K562 (cell line): ENCODE results near the gene TXNRD2. TPM values are rescaled to one million over a fixed set of nuclear protein-coding genes. Genes with fewer than 3 reads are reported as not detected.

Experiments used
- ATAC-seq: fragments of 200-7000 bp; cut with Tn5 transposase; 3 replicates; pipeline ENCODE4 v1.9.1; 2020; ENCODE audit warnings: moderate library complexity
- BruUV-seq: library from RNA; stranded (reverse); fragments of 400-500 nt; replicated peaks from 2 replicates; lab custom pipeline; 2021; lab: Mats Ljungman, UMichigan
- CTCF ChIA-PET: fragments of 300-600 bp; formaldehyde crosslinking; extraction: SDS; loops from one replicate; lab custom pipeline; 2021; ENCODE audit warnings: low intra/inter-chr PET ratio; lab: Yijun Ruan, JAX
- POLR2A ChIA-PET: fragments of 300-600, 350-650 bp; sonication (Branson Sonifier 250); formaldehyde crosslinking; extraction: SDS; loops from one replicate; lab custom pipeline; 2021; ENCODE audit warnings: antibody characterized with exemption, inconsistent platforms; lab: Yijun Ruan, JAX
- DNase-seq, 4 experiments: peaks; one replicate each; pipeline versions ENCODE4 v3.0.0 to v3.0.0-alpha.2; 2011 to 2018; ENCODE audit warnings: low spot score in 3 of 4, mixed read lengths in 3 of 4; ENCODE audit errors: extremely low read depth in 1 of 4
- FAIRE-seq: peaks from 2 replicates; lab custom pipeline; 2011; peaks lifted over from hg19 to GRCh38; lab: Jason Lieb, UNC
- H2AFZ ChIP-seq: 2 replicates; pipeline ENCODE4 v1.6.0; 2011; ENCODE audit warnings: low read depth, low read length, control low read depth, inconsistent platforms
- H3K27ac ChIP-seq: fragments of 200-600 bp; 3 replicates; pipeline ENCODE4 v1.8.0; 2011; ENCODE audit warnings: low read depth, mild to moderate bottlenecking, control low read depth, inconsistent platforms, low read length, moderate library complexity, mixed read lengths; ENCODE audit errors: extremely low read depth
- H3K27me3 ChIP-seq, 2 experiments: fragments of 300-600 bp in 1 of 2; 2 replicates in 1 of 2; 3 replicates in 1 of 2; pipeline versions ENCODE4 v1.6.0 to v1.8.0; 2011; ENCODE audit warnings: inconsistent platforms in 2 of 2, low read length in 2 of 2, mild to moderate bottlenecking in 1 of 2, mixed read lengths in 1 of 2, moderate library complexity in 1 of 2; ENCODE audit not compliant: control insufficient read depth in 2 of 2, insufficient read depth in 2 of 2
- H3K36me3 ChIP-seq: fragments of 300-600 bp; 3 replicates; pipeline ENCODE4 v1.8.0; 2011; ENCODE audit warnings: mild to moderate bottlenecking, low read length, inconsistent platforms; ENCODE audit not compliant: control insufficient read depth, insufficient read depth
- H3K4me1 ChIP-seq, 2 experiments: fragments of 200-600 bp in 1 of 2; replicated peaks in 1 of 2; 2 replicates in 1 of 2; 3 replicates in 1 of 2; pipeline versions ENCODE4 v1.5.1 to v1.8.0; 2011; ENCODE audit warnings: inconsistent platforms in 2 of 2, low read length in 2 of 2, mild to moderate bottlenecking in 1 of 2, mixed read lengths in 1 of 2, moderate library complexity in 1 of 2; ENCODE audit not compliant: control insufficient read depth in 2 of 2, insufficient read depth in 2 of 2
- H3K4me2 ChIP-seq: 2 replicates; pipeline ENCODE4 v1.6.1; 2011; ENCODE audit warnings: low read length, control low read depth, inconsistent platforms, mixed read lengths; ENCODE audit not compliant: insufficient read depth
- H3K4me3 ChIP-seq: fragments of 200-600 bp; sonication (generic), shearing (Covaris generic); 2 replicates; pipeline ENCODE4 v1.5.1; 2016; ENCODE audit warnings: control low read depth, inconsistent platforms
- H3K79me2 ChIP-seq: fragments of 200-600 bp; 3 replicates; pipeline ENCODE4 v1.8.0; 2011; ENCODE audit warnings: low read length, inconsistent platforms; ENCODE audit not compliant: control insufficient read depth, insufficient read depth
- H3K9ac ChIP-seq, 2 experiments: 2 replicates each; pipeline versions ENCODE4 v1.6.0 to v1.6.1; 2011; ENCODE audit warnings: low read depth in 2 of 2, low read length in 2 of 2, control low read depth in 1 of 2, inconsistent platforms in 1 of 2, mild to moderate bottlenecking in 1 of 2, mixed read lengths in 1 of 2; ENCODE audit not compliant: insufficient read depth in 1 of 2
- H3K9me1 ChIP-seq: one replicate; pipeline ENCODE4 v1.6.0; 2011; ENCODE audit warnings: inconsistent platforms, mild to moderate bottlenecking, low read length, moderate library complexity; ENCODE audit not compliant: control insufficient read depth, insufficient read depth
- H3K9me3 ChIP-seq: replicated peaks from 2 replicates; pipeline ENCODE4 v1.5.1; 2011; ENCODE audit warnings: low read depth, low read length, inconsistent platforms; ENCODE audit not compliant: control insufficient read depth, insufficient read depth
- H4K20me1 ChIP-seq: replicated peaks from 2 replicates; pipeline ENCODE4 v1.6.1; 2011; ENCODE audit warnings: low read length, inconsistent platforms, mixed read lengths; ENCODE audit not compliant: control insufficient read depth, insufficient read depth
- BCOR ChIP-seq: fragments of 450-650 bp; IDR thresholded peaks from 2 replicates; pipeline ENCODE4 v1.6.1; 2016
- CREM ChIP-seq: IDR thresholded peaks from 2 replicates; pipeline ENCODE4 v1.6.1; 2014; ENCODE audit warnings: antibody characterized with exemption, low read depth
- L3MBTL2 ChIP-seq: fragments of 450-650 bp; IDR thresholded peaks from 2 replicates; pipeline ENCODE4 v1.6.1; 2016; ENCODE audit warnings: mild to moderate bottlenecking, moderate library complexity
- MAZ ChIP-seq, 2 experiments: fragments of 450-650 bp in 1 of 2; sonication (generic) in 1 of 2; formaldehyde crosslinking; IDR thresholded peaks in 1 of 2; conservative IDR thresholded peaks in 1 of 2; 2 replicates each; pipeline versions ENCODE4 v1.4.0 to v1.5.0; 2020; ENCODE audit warnings: mild to moderate bottlenecking in 1 of 2, missing genetic modification reagents in 1 of 2
- SMARCA4 ChIP-seq: fragments of 450-650 bp; IDR thresholded peaks from 2 replicates; pipeline ENCODE4 v1.6.1; 2016
- TSC22D4 ChIP-seq: fragments of 450-650 bp; IDR thresholded peaks from 2 replicates; pipeline ENCODE4 v1.6.1; 2016; ENCODE audit warnings: missing genetic modification characterization, missing biosample characterization, control low read depth
- ZNF146 ChIP-seq: IDR thresholded peaks from one replicate; pipeline ENCODE4 v1.6.1; 2018; ENCODE audit warnings: missing compliant biosample characterization; ENCODE audit not compliant: unreplicated experiment
- ZNF77 ChIP-seq: fragments of 250-450 bp; sonication (Bioruptor Pico); IDR thresholded peaks from 2 replicates; pipeline ENCODE4 v1.5.0; 2020
- ZSCAN32 ChIP-seq: fragments of 450-650 bp; formaldehyde crosslinking; IDR thresholded peaks from 2 replicates; pipeline ENCODE4 v1.4.0; 2020; ENCODE audit warnings: mild to moderate bottlenecking, moderate library complexity
- WGBS: fragments of 100-300 bp; shearing (Covaris generic); methylation state at CpG from one replicate; pipeline ENCODE4 v1.1.6; 2016; ENCODE audit warnings: low coverage, mixed read lengths; ENCODE audit not compliant: insufficient coverage; ENCODE audit errors: missing lambda C conversion rate; 5-methylcytosine and 5-hydroxymethylcytosine counted together
- in situ Hi-C: fragments of 300-500 bp; cut with MboI; formaldehyde crosslinking; loops from 4 replicates; pipeline ENCODE4 v1.15.0; 2018; ENCODE audit warnings: inconsistent platforms, mixed read lengths
- intact Hi-C: fragments of 100-400 bp; cut with micrococcal nuclease; formaldehyde crosslinking; loops from 2 replicates; pipeline ENCODE4 v1.14.2; 2022
- polyA plus RNA-seq, 8 experiments: library from polyadenylated mRNA; depleted of rRNA in 4 of 8; stranded (reverse) in 5 of 8; unstranded in 3 of 8; fragments of >200 nt; fragmentation: Nextera tagmentation in 2 of 8; fragmentation: Illumina TruSeq in 1 of 8; extraction: Ambion mirVana in 2 of 8; extraction: Trizol in 1 of 8; gene quantifications; 2 replicates each; pipeline versions ENCODE4 v1.2.1 to v1.2.3, GENCODE V29; 2011 to 2014; ENCODE audit warnings: inconsistent platforms in 1 of 8, missing spikeins in 1 of 8
- total RNA-seq, 7 experiments: library from RNA; depleted of rRNA in 6 of 7; stranded (reverse); fragments of >200 nt in 6 of 7; fragmentation: Illumina TruSeq in 2 of 7; extraction: Trizol in 2 of 7; gene quantifications; 2 replicates each; pipeline versions ENCODE4 v1.2.1 to v1.2.3, GENCODE V29; 2011 to 2021; ENCODE audit warnings: low replicate concordance in 1 of 7
- TF ChIP-seq, protein P1 (sequence below), 2 experiments: fragments of 450-650 bp in 1 of 2; sonication (generic) in 1 of 2; formaldehyde crosslinking in 1 of 2; IDR thresholded peaks in 1 of 2; conservative IDR thresholded peaks in 1 of 2; 2 replicates each; pipeline versions ENCODE4 v1.6.1 to v1.8.1; 2016 to 2023; ENCODE audit warnings: mild to moderate bottlenecking in 2 of 2, moderate library complexity in 2 of 2, inconsistent platforms in 1 of 2, missing genetic modification reagents in 1 of 2
- TF ChIP-seq, protein P2 (sequence below): sonication (generic); formaldehyde crosslinking; IDR thresholded peaks from 2 replicates; pipeline ENCODE4 v1.8.0; 2022; ENCODE audit warnings: missing genetic modification reagents, mild to moderate bottlenecking, moderate library complexity, borderline replicate concordance
- TF ChIP-seq, protein P3 (sequence below): fragments of 250-450 bp; sonication (Bioruptor Pico); IDR thresholded peaks from 2 replicates; pipeline ENCODE4 v1.5.0; 2021; ENCODE audit warnings: mild to moderate bottlenecking, borderline replicate concordance
- TF ChIP-seq, protein P4 (sequence below): fragments of 150-350 bp; conservative IDR thresholded peaks from 2 replicates; pipeline ENCODE4 v1.6.1; 2014; ENCODE audit warnings: low read length

The TXNRD2 gene
- total and polyA plus RNA-seq, 9 of the 15 experiments (the other 6 are each of a cell fraction or from before 2014, with no cell fraction given) = 3.3 to 80.2 (median 49.4) TPM

DNA sequence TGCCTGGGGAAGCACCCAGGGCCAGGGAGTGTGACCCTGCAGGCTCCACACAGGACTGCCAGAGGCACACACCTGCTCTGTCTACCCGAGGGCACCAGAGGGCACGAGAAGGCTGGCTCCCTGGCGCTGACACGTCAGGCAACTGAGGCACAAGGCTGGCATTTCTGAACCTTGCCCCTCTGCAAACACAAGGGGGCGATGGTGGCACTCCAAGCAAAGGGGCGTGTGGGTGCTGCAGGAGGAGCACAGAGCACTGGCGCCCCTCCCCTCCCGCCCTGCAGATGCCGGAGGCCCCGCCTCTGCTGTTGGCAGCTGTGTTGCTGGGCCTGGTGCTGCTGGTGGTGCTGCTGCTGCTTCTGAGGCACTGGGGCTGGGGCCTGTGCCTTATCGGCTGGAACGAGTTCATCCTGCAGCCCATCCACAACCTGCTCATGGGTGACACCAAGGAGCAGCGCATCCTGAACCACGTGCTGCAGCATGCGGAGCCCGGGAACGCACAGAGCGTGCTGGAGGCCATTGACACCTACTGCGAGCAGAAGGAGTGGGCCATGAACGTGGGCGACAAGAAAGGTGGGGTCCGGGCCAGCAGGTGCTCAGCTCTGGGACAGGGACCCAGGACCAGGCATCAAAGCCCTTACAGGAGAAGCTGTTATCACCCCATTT lies 20.8 kb upstream of the TXNRD2 start:
- peaks cover 13% of the 10 kb centered on the region; the same call in 1 of the 3 replicates for H3K79me2 ChIP-seq
- peak; percentile 74 for FAIRE-seq
- peaks cover 33% of the 10 kb centered on the region for H4K20me1 ChIP-seq
- H3K4me2 ChIP-seq = no peak overlapping the region
- H2AFZ ChIP-seq = no peak overlapping the region
- no peak overlapping the region for H3K27ac ChIP-seq
- POLR2A ChIA-PET = interaction anchor here (0.6 to 13.7 kb wide), 8 partner anchors 12 to 206 kb away, joined by 3 to 115 read pairs (median 4); partner anchors contain the start of gene TRMT2A
- H3K9ac ChIP-seq = peak overlapping the region in 1 of 2 experiments; percentile 73; a peak in 2 of 4 replicates
- DNase-seq = peak; percentile 96 to 100 (median 98)
- peaks cover 4% of the 10 kb centered on the region for H3K9me1 ChIP-seq
- H3K27me3 ChIP-seq = no peaks in the 10 kb centered on the region
- no peaks in the 10 kb centered on the region for H3K9me3 ChIP-seq
- peaks cover 27 to 73% of the 10 kb centered on the region in 2 experiments for H3K4me1 ChIP-seq
- peak; percentile 68 for ATAC-seq
- intact Hi-C loops = no loop called here
- in situ Hi-C loops = no loop called here
- CTCF ChIA-PET = interaction anchor here (0.6 to 1.1 kb wide), 3 partner anchors 51 to 167 kb away, joined by 4 to 5 read pairs (median 4); no protein-coding TSS in a partner anchor
- WGBS = 52% methylated on average over 22 of the region's 22 CpGs
- peaks cover 58% of the 10 kb centered on the region; the same call in 2 of the 3 replicates for H3K36me3 ChIP-seq
- no peak overlapping the region for H3K4me3 ChIP-seq
- no TSS peak for BruUV-seq
- TF ChIP-seq, protein P1, sequence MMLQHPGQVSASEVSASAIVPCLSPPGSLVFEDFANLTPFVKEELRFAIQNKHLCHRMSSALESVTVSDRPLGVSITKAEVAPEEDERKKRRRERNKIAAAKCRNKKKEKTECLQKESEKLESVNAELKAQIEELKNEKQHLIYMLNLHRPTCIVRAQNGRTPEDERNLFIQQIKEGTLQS (IDR thresholded peaks at IDR 0.05) = no peak
- TF ChIP-seq, protein P1 (CRISPR knock-in tag; conservative IDR thresholded peaks at IDR 0.05) = 0 out of 2 replicates have a peak, but pooled peaks have one; percentile 27
- TF ChIP-seq SMARCA4 (no peak), ZSCAN32 (CRISPR knock-in tag) (no peak), BCOR (peak; percentile 86), TSC22D4 (tag) (0 out of 2 replicates have a peak, but pooled peaks have one; percentile 58), CREM (peak; percentile 55), ZNF77 (no peak), ZNF146 (CRISPR knock-in tag) (no peak), MAZ (CRISPR knock-in tag; conservative IDR thresholded peaks at IDR 0.05 in 1 of 2, IDR thresholded peaks at IDR 0.05 in 1 of 2) (peak; percentile 46 to 95), L3MBTL2 (no peak)
- TF ChIP-seq, protein P2, sequence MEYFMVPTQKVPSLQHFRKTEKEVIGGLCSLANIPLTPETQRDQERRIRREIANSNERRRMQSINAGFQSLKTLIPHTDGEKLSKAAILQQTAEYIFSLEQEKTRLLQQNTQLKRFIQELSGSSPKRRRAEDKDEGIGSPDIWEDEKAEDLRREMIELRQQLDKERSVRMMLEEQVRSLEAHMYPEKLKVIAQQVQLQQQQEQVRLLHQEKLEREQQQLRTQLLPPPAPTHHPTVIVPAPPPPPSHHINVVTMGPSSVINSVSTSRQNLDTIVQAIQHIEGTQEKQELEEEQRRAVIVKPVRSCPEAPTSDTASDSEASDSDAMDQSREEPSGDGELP (CRISPR knock-in tag) = no peak
- TF ChIP-seq, protein P3, sequence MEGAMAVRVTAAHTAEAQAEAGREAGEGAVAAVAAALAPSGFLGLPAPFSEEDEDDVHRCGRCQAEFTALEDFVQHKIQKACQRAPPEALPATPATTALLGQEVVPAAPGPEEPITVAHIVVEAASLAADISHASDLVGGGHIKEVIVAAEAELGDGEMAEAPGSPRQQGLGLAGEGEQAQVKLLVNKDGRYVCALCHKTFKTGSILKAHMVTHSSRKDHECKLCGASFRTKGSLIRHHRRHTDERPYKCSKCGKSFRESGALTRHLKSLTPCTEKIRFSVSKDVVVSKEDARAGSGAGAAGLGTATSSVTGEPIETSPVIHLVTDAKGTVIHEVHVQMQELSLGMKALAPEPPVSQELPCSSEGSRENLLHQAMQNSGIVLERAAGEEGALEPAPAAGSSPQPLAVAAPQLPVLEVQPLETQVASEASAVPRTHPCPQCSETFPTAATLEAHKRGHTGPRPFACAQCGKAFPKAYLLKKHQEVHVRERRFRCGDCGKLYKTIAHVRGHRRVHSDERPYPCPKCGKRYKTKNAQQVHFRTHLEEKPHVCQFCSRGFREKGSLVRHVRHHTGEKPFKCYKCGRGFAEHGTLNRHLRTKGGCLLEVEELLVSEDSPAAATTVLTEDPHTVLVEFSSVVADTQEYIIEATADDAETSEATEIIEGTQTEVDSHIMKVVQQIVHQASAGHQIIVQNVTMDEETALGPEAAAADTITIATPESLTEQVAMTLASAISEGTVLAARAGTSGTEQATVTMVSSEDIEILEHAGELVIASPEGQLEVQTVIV (CRISPR knock-in tag) = no peak
- TF ChIP-seq, protein P4, sequence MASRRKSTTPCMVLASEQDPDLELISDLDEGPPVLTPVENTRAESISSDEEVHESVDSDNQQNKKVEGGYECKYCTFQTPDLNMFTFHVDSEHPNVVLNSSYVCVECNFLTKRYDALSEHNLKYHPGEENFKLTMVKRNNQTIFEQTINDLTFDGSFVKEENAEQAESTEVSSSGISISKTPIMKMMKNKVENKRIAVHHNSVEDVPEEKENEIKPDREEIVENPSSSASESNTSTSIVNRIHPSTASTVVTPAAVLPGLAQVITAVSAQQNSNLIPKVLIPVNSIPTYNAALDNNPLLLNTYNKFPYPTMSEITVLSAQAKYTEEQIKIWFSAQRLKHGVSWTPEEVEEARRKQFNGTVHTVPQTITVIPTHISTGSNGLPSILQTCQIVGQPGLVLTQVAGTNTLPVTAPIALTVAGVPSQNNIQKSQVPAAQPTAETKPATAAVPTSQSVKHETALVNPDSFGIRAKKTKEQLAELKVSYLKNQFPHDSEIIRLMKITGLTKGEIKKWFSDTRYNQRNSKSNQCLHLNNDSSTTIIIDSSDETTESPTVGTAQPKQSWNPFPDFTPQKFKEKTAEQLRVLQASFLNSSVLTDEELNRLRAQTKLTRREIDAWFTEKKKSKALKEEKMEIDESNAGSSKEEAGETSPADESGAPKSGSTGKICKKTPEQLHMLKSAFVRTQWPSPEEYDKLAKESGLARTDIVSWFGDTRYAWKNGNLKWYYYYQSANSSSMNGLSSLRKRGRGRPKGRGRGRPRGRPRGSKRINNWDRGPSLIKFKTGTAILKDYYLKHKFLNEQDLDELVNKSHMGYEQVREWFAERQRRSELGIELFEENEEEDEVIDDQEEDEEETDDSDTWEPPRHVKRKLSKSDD = peak; percentile 74; the same call in 1 of the 2 replicates
